Measurements from ENCODE around the gene ZFYVE28. TPM values are rescaled to one million over a fixed set of nuclear protein-coding genes. Genes with fewer than 3 reads are reported as not detected.

The ZFYVE28 gene
- total and polyA plus RNA-seq, 8 donors, result 2.2 to 12.4 (median 3.9) TPM

GRCh38 chr4:2291705-2292645 lies 126.5 kb downstream of the ZFYVE28 start:
- DNase-seq (peak in 1 of 4 donors; percentile 63), ATAC-seq (no peak)
- Histone ChIP-seq H3K27ac (no peak overlapping the region), H3K4me3 (no peak overlapping the region), H3K4me1 (no peaks in the 10 kb centered on the region), H3K9me3 (peaks cover 0 to 4% of the 10 kb centered on the region in 2 donors), H3K36me3 (peaks cover 0 to 3% of the 10 kb centered on the region in 2 donors), H3K27me3 (no peaks in the 10 kb centered on the region)
- TF ChIP-seq, protein P1, sequence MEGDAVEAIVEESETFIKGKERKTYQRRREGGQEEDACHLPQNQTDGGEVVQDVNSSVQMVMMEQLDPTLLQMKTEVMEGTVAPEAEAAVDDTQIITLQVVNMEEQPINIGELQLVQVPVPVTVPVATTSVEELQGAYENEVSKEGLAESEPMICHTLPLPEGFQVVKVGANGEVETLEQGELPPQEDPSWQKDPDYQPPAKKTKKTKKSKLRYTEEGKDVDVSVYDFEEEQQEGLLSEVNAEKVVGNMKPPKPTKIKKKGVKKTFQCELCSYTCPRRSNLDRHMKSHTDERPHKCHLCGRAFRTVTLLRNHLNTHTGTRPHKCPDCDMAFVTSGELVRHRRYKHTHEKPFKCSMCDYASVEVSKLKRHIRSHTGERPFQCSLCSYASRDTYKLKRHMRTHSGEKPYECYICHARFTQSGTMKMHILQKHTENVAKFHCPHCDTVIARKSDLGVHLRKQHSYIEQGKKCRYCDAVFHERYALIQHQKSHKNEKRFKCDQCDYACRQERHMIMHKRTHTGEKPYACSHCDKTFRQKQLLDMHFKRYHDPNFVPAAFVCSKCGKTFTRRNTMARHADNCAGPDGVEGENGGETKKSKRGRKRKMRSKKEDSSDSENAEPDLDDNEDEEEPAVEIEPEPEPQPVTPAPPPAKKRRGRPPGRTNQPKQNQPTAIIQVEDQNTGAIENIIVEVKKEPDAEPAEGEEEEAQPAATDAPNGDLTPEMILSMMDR (IDR thresholded peaks at IDR 0.05), result no peak
- intact Hi-C loops (cut with DNase I), result no loop called here

DNA sequence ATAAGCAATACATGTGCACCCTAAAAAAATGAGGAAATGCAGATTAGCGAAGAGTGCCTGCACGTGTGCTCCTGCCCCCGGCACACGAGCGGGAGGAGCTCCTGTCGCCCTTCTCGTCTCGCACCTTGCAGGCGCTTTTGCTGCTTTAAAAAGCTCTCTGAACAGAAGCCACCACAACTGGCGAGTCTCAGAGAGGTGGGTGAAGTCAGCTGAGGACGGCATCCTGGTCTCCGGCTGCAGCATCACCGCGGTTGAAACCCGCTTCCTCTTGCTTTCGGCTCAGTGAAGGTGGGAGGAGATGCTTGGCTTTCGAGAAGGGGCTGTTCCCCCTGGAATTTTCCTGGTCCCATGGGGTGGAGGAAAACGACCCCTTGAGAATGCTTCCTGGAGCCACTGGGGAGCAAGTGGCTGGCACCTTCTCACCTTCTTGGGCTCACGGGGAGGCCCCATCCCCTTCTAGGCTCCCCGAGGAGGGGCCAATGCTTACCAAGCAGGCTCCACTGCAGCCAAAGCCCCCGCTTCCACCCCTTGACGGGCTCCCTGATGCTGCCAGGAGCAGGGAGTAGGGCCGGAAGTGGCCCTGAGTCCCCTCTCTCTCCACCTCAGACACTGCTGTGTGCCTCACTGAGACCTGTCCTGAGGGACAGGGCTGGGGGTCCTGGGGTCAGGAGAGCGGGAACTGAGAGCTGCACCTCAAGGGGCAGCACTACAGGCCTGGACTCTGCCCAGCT lies 127.3 kb downstream of the ZFYVE28 start:
- intact Hi-C loops (cut with DNase I), result no loop called here
- H3K4me3 ChIP-seq, result no peak overlapping the region
- DNase-seq (no peak), ATAC-seq (no peak)
- TF ChIP-seq, protein P1 (IDR thresholded peaks at IDR 0.05), result no peak
- no peaks in the 10 kb centered on the region for H3K27me3 ChIP-seq
- H3K36me3 ChIP-seq, result peaks cover 0 to 3% of the 10 kb centered on the region in 2 donors
- H3K4me1 ChIP-seq, result no peaks in the 10 kb centered on the region
- H3K9me3 ChIP-seq, result peaks cover 0 to 4% of the 10 kb centered on the region in 2 donors
- H3K27ac ChIP-seq, result no peak overlapping the region

DNA sequence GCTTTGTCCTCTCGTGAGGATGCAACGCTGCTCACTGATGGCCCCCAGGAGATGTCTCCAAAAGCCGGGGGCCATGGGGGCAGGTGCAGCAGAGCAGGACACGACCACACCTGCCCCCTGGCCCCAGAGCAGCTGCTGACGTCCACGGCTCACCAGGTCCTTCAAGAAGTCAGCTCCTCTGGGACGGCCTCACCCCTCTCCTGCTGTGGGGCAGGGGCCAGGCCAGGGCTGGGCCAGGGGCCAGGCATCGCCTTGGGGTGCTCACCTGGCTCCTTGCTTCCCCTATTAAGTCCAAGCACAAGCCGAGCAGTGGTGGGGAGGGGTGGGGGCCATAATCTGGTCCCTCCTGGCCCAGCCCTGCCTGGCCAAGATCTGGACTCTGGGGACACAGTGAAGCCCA lies 128.0 kb downstream of the ZFYVE28 start:
- no peak overlapping the region for H3K27ac ChIP-seq
- peaks cover 0 to 4% of the 10 kb centered on the region in 2 donors for H3K9me3 ChIP-seq
- no peaks in the 10 kb centered on the region for H3K27me3 ChIP-seq
- H3K4me1 ChIP-seq, result no peaks in the 10 kb centered on the region
- peaks cover 0 to 3% of the 10 kb centered on the region in 2 donors for H3K36me3 ChIP-seq
- TF ChIP-seq, protein P1 (IDR thresholded peaks at IDR 0.05), result no peak
- ATAC-seq (no peak), DNase-seq (peak in 1 of 4 donors; percentile 53)
- intact Hi-C loops (cut with DNase I), result no loop called here
- no peak overlapping the region for H3K4me3 ChIP-seq

GRCh38 chr4:2289955-2290333 lies 128.5 kb downstream of the ZFYVE28 start:
- no peak overlapping the region for H3K27ac ChIP-seq
- intact Hi-C loops (cut with DNase I), result no loop called here
- ATAC-seq (no peak), DNase-seq (peak in 1 of 4 donors; percentile 60)
- no peak overlapping the region for H3K4me3 ChIP-seq
- H3K4me1 ChIP-seq, result no peaks in the 10 kb centered on the region
- H3K9me3 ChIP-seq, result peaks cover 0 to 4% of the 10 kb centered on the region in 2 donors
- H3K27me3 ChIP-seq, result no peaks in the 10 kb centered on the region
- TF ChIP-seq, protein P1 (IDR thresholded peaks at IDR 0.05), result no peak
- peaks cover 0 to 3% of the 10 kb centered on the region in 2 donors for H3K36me3 ChIP-seq
